Mesodermal cell (in vitro differentiated cells): ENCODE data around the gene MGST2.

Experiments used
- H3K27ac ChIP-seq: 2 replicates; pipeline ENCODE4 v1.7.0; 2013; ENCODE audit warnings: mild to moderate bottlenecking, low read depth, low read length, moderate library complexity; ENCODE audit not compliant: severe bottlenecking
- H3K36me3 ChIP-seq: 2 replicates; pipeline ENCODE4 v1.7.1; 2013; ENCODE audit warnings: mild to moderate bottlenecking, low read length, moderate library complexity; ENCODE audit not compliant: control insufficient read depth, insufficient read depth
- H3K4me1 ChIP-seq: one replicate; pipeline ENCODE4 v1.7.1; 2013; ENCODE audit warnings: mild to moderate bottlenecking, low read length; ENCODE audit not compliant: insufficient read depth, control insufficient read depth, poor library complexity, severe bottlenecking
- H3K4me3 ChIP-seq: 2 replicates; pipeline ENCODE4 v1.7.0; 2013; ENCODE audit warnings: low read length, control low read depth, mild to moderate bottlenecking; ENCODE audit not compliant: insufficient read depth, poor library complexity, severe bottlenecking; ENCODE audit errors: extremely low read depth
- H3K9me3 ChIP-seq: 2 replicates; pipeline ENCODE4 v1.7.1; 2013; ENCODE audit warnings: mild to moderate bottlenecking, low read length, moderate library complexity; ENCODE audit not compliant: control insufficient read depth
- WGBS, 2 experiments: methylation state at CpG; one replicate each; pipeline ENCODE4 v1.1.5; 2013; ENCODE audit warnings: missing lambda C conversion rate in 2 of 2; ENCODE audit not compliant: insufficient coverage in 2 of 2; 5-methylcytosine and 5-hydroxymethylcytosine counted together

MGST2 gene

DNA sequence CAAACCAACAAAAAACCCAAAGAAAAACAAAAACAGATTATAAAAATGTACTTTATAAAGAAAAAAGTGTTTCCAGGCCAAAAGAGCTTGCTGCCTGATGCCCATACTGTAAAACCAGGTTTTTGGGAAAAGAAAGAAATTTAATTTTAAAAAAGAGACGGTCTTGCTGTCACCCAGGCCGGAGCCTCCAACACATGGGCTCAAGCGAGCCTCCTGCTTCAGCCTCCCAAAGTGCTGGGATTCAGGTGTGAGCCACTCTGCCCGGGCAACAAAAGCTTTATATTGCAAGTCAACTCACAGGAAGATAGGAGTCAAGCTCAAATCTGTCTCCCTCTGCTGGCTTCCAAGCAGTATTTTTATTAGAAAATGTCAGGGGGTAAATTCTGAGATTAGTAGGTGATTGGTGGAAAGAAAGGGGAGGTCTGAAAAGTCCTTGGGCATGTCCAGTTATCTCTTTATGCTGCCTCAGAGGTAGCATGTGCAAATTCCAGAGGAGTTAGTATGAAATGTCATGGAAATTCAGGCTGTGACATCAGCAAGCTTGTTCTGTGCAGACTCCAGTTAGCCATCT is 39.4 kb downstream of the MGST2 start:
- Histone ChIP-seq H3K36me3 (peaks cover 5% of the 10 kb centered on the region), H3K27ac (no peak overlapping the region), H3K9me3 (peaks cover 6% of the 10 kb centered on the region), H3K4me3 (no peak overlapping the region), H3K4me1 (no peaks in the 10 kb centered on the region)
- 89 to 100% methylated on average over 3 of the region's 4 CpGs for WGBS, 2 experiments

- peaks cover 5% of the 10 kb centered on the region for H3K36me3 ChIP-seq
- 91% methylated on average over 1 of the region's 1 CpG; no CpG with 5 or more reads in 1 of the 2 experiments for WGBS, 2 experiments
These were observed 44.0 kb downstream of the MGST2 start for GRCh38 chr4:139709660-139710059.

DNA sequence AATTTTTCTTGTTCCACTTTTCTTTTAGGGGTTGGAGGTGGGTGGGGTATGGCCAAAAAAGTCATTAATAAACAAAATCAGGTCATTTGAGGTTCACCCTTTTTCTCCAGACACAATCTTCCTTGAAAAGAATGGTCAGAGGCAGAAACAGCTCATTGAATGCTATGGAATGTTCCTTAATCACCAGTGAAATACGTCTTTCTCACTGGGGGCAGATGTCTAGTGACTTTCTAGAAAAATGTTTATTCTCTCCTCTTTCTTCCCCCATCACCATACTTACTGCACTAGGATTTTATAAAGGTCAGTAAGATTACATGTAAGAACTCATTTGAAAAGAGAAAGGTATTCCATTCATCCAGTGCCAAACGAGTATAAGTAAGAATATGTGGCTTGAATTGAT is 44.5 kb downstream of the MGST2 start:
- WGBS, 2 experiments: 100% methylated on average over 1 of the region's 2 CpGs; no CpG with 5 or more reads in 1 of the 2 experiments
- H3K9me3 ChIP-seq: peaks cover 6% of the 10 kb centered on the region
- no peak overlapping the region for H3K4me3 ChIP-seq
- peaks cover 2% of the 10 kb centered on the region for H3K4me1 ChIP-seq
- H3K27ac ChIP-seq: no peak overlapping the region
- peaks cover under 1% of the 10 kb centered on the region for H3K36me3 ChIP-seq

More at GRCh38 chr4:139709660-139710059, 44.0 kb downstream of the MGST2 start:
- Histone ChIP-seq H3K4me3 (no peak overlapping the region), H3K4me1 (peaks cover 2% of the 10 kb centered on the region), H3K9me3 (peaks cover 6% of the 10 kb centered on the region), H3K27ac (no peak overlapping the region)

DNA sequence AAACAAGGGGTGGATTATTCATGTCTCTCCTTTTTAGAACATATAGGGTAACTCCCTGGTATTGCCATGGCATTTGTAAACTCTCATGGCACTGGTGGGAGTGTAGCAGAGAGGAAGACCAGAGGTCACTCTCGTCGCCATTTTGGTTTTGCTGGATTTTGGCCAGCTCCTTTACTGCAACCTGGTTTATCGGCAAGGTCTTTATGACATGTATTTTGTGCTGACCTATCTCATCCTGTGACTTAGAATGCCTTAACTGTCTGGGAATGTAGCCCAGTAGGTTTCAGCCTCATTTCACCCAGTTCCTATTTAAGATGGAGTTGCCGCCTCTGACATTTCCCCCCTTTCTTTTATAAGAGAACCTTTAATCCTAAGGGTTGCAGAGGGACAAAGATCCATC is 45.8 kb downstream of the MGST2 start:
- H3K36me3 ChIP-seq: no peaks in the 10 kb centered on the region
- peaks cover 7% of the 10 kb centered on the region for H3K4me1 ChIP-seq
- H3K9me3 ChIP-seq: peaks cover 6% of the 10 kb centered on the region
- H3K4me3 ChIP-seq: no peak overlapping the region
- H3K27ac ChIP-seq: no peak overlapping the region
- 88 to 90% methylated on average over 3 of the region's 4 CpGs for WGBS, 2 experiments

GRCh38 chr4:139712882-139713281 is 47.3 kb downstream of the MGST2 start:
- Histone ChIP-seq H3K4me1 (peaks cover 7% of the 10 kb centered on the region), H3K4me3 (no peak overlapping the region), H3K9me3 (peaks cover 6% of the 10 kb centered on the region), H3K27ac (no peak overlapping the region), H3K36me3 (peaks cover 7% of the 10 kb centered on the region)
- WGBS, 2 experiments: 100% methylated on average over 1 of the region's 2 CpGs

DNA sequence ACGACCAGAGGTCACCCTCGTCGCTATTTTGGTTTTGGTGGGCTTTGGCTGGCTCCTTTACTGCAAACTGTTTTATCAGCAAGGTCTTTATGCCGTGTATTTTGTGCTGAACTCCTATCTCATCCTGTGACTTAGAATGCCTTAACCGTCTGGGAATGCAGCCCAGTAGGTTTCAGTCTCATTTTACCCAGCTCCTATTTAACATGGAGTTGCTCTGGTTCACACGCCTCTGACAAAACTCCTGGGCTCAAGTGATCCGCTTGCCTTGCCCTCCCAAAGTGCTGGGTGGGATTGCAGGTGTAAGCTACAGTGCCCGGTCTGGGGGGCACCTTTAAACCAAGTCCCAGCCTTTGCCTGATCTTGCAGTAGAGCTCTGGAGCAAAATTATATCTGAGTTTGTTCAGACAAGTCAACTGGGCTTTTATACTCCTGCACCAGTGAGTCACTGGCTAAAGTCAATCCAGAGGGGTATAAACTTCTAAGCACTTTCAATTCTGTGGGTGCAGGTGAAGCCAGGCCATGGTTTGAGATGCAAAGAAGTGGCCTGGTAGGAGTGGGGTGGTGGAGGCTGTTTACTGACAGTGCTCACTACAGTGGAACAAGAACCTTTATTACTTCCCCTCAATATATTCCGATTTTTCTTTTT is 50.2 kb downstream of the MGST2 start:
- H3K36me3 ChIP-seq: peaks cover 35% of the 10 kb centered on the region
- H3K27ac ChIP-seq: peak overlapping the region; percentile 87
- 84 to 86% methylated on average over 7 to 8 of the region's 9 CpGs for WGBS, 2 experiments
- no peaks in the 10 kb centered on the region for H3K9me3 ChIP-seq
- no peak overlapping the region for H3K4me3 ChIP-seq
- peaks cover 7% of the 10 kb centered on the region for H3K4me1 ChIP-seq

DNA sequence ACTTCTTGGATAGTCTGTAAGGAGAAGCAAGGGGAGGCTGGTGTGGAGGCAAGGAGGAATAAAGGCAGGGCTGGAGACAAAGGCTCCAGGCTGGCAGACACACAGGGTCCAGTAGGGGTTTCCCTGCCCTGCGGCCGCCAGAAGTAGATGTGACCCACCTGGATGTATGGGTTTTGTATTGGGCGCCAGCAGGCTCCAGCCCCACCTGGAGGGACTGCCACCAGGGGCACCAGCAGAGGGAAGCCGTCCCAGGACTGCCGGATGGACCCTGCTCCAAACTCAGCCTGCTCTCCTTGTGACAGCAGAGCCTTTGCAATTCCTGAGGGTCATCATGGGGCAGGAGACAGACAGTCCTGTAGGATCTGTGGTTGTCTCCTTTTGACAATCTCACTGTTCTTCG is 52.7 kb downstream of the MGST2 start:
- H3K36me3 ChIP-seq: peaks cover 36% of the 10 kb centered on the region
- H3K27ac ChIP-seq: peak overlapping the region; percentile 10
- WGBS, 2 experiments: 89 to 90% methylated on average over 6 of the region's 6 CpGs

DNA sequence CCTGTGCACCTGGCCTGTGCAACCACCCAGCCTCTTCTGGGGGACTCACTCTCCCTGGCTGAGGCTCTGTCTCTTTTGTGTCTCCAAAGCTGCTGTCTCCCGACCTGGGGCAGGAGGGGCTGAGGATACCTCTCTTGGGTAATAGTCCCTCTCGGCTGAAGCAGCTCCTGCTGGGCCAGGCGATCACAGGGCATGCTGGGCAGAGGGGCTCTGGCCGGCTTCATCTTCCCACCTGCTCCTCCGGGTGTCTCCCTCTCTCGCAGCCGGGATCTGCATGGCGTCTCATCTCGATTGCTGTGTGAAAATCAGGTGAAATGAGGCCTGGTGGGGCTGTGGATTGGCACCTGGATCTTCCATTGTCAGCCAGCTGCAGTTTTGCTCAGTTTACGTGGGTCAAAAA is 53.2 kb downstream of the MGST2 start:
- H3K9me3 ChIP-seq: no peaks in the 10 kb centered on the region
- no peak overlapping the region for H3K27ac ChIP-seq
- 83 to 86% methylated on average over 8 to 9 of the region's 10 CpGs for WGBS, 2 experiments
- H3K4me3 ChIP-seq: no peak overlapping the region
- H3K36me3 ChIP-seq: peaks cover 38% of the 10 kb centered on the region
- peaks cover 5% of the 10 kb centered on the region for H3K4me1 ChIP-seq

More for the DNA sequence above, 52.7 kb downstream of the MGST2 start:
- peaks cover 5% of the 10 kb centered on the region for H3K4me1 ChIP-seq
- no peak overlapping the region for H3K4me3 ChIP-seq
- no peaks in the 10 kb centered on the region for H3K9me3 ChIP-seq

DNA sequence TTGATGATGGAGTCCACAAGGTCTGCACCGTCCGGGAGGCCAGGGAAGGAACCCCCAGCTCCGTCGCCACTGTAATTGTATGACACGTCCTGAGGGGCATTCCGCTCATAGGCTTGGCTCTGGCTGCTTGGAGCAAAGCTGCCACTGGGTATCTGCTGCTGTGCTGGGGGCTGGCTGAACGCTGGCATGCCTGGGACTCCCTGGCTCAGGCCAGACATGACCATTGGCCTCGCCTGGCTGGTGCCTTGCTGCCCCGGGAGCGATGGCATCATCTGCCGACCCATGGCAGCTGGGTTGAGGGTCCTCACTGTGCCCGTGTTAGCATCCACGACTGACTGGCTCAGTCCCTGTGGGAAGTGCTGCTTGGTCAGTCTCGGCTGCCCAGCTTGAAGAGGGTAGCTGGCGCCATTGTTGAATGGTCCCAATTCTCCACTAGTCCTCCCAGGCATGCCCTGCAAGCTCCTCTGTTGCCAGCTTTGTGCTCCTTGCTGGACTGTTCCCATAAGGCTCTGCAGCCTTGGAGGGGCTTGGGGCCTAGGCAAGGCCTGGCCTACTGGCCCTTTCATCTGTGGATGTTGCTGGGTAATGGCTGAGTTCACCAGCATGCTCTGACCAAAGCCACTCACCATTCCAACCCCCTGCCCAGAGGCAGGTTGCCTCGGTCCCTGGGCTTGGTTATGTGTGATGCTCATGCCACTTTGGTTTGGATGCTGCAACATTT is 53.9 kb downstream of the MGST2 start:
- H3K4me1 ChIP-seq: peaks cover 5% of the 10 kb centered on the region
- H3K27ac ChIP-seq: no peak overlapping the region
- 98 to 99% methylated on average over 13 to 15 of the region's 16 CpGs for WGBS, 2 experiments
- peaks cover 44% of the 10 kb centered on the region for H3K36me3 ChIP-seq
- H3K4me3 ChIP-seq: no peak overlapping the region
- H3K9me3 ChIP-seq: no peaks in the 10 kb centered on the region

DNA sequence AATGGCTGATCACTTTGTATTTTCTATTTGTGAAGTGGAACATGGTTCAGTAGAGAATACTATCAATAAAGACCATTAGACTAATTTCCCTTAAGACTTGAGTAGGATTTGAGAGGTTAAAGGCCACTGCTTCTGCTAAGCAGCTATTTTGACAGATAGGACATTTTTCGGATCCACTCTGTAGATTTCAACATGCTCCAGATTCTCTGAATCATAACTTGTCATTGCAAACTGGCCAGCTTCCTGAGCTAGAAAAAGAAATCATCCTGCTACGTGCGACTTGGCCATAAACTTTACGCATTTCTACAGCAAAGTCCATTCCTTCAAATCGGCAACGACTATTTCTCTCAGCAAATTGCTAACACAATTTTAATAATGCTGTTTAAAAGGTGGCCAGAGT is 55.2 kb downstream of the MGST2 start:
- 97 to 100% methylated on average over 5 of the region's 6 CpGs for WGBS, 2 experiments
- Histone ChIP-seq H3K4me3 (no peak overlapping the region), H3K9me3 (no peaks in the 10 kb centered on the region), H3K36me3 (peaks cover 56% of the 10 kb centered on the region), H3K4me1 (peaks cover 5% of the 10 kb centered on the region), H3K27ac (no peak overlapping the region)

DNA sequence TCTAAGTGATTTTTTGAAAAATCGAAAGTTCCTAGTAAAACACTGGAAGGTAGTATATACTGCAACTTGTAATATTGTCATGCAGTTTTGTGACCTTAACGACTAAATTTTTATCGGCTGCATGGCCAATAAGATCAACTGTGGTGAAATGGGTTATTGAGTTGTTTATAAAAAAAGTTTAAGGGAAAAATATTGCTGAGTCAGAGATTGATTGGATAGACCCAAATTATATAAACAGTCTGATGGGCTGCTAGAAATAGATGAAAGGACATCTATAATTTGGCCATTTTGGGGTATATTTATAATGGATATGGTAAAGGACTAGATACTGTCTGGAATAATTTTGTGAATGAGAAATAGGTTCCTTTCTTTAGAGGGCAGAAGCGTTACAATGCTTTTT is 56.2 kb downstream of the MGST2 start:
- 100% methylated on average over 2 of the region's 4 CpGs for WGBS, 2 experiments
- Histone ChIP-seq H3K9me3 (no peaks in the 10 kb centered on the region), H3K27ac (no peak overlapping the region)

More for the DNA sequence above, 56.2 kb downstream of the MGST2 start:
- Histone ChIP-seq H3K4me3 (no peak overlapping the region), H3K4me1 (no peaks in the 10 kb centered on the region), H3K36me3 (peaks cover 60% of the 10 kb centered on the region)
